HepG2 (cell line): Measurements from ENCODE around the gene PRKAG1. TPM values are rescaled to one million over a fixed set of nuclear protein-coding genes. Genes with fewer than 3 reads are reported as not detected.
A peak's percentile ranks its signal among the peaks of the same experiment; 100 is the strongest.

Source experiments
- HOXD1 ChIP-seq: sonication (generic); formaldehyde crosslinking; IDR thresholded peaks from 2 replicates; pipeline ENCODE4 v1.5.0; 2020; ENCODE audit warnings: missing genetic modification reagents
- MAFG ChIP-seq: sonication (generic); formaldehyde crosslinking; IDR thresholded peaks from 2 replicates; pipeline ENCODE4 v1.5.1; 2020; ENCODE audit warnings: mild to moderate bottlenecking, missing genetic modification reagents
- MTA3 ChIP-seq: sonication (generic); formaldehyde crosslinking; IDR thresholded peaks from 2 replicates; pipeline ENCODE4 v1.4.0; 2020; ENCODE audit warnings: missing genetic modification reagents
- NCOA5 ChIP-seq: sonication (generic); formaldehyde crosslinking; IDR thresholded peaks from 2 replicates; pipeline ENCODE4 v1.4.0; 2020; ENCODE audit warnings: missing genetic modification reagents
- NFYB ChIP-seq: sonication (generic); formaldehyde crosslinking; IDR thresholded peaks from 2 replicates; pipeline ENCODE4 v1.4.0; 2020; ENCODE audit warnings: missing genetic modification reagents
- POLR2A ChIP-seq, 2 experiments: IDR thresholded peaks; 2 replicates each; pipeline ENCODE4 v1.6.1; 2011; ENCODE audit warnings: low read depth in 2 of 2, low read length in 2 of 2, mild to moderate bottlenecking in 1 of 2, moderate library complexity in 1 of 2; ENCODE audit not compliant: insufficient read depth in 1 of 2
- SNAPC2 ChIP-seq: sonication (generic); formaldehyde crosslinking; IDR thresholded peaks from 2 replicates; pipeline ENCODE4 v1.8.1; 2022; ENCODE audit warnings: mild to moderate bottlenecking, missing genetic modification reagents
- TAF1 ChIP-seq: sonication (generic); formaldehyde crosslinking; IDR thresholded peaks from 2 replicates; pipeline ENCODE4 v1.4.0; 2020; ENCODE audit warnings: missing genetic modification reagents
- ZNF382 ChIP-seq: sonication (generic); formaldehyde crosslinking; IDR thresholded peaks from 2 replicates; pipeline ENCODE4 v1.5.0; 2020; ENCODE audit warnings: missing genetic modification reagents, mild to moderate bottlenecking, borderline replicate concordance
- ZNF446 ChIP-seq: sonication (generic); formaldehyde crosslinking; IDR thresholded peaks from 2 replicates; pipeline ENCODE4 v1.5.0; 2020; ENCODE audit warnings: mild to moderate bottlenecking, missing genetic modification reagents
- ZNF567 ChIP-seq: sonication (generic); formaldehyde crosslinking; IDR thresholded peaks from 2 replicates; pipeline ENCODE4 v1.8.1; 2023; ENCODE audit warnings: mild to moderate bottlenecking, missing genetic modification reagents, borderline replicate concordance
- ZNF605 ChIP-seq: sonication (generic); formaldehyde crosslinking; IDR thresholded peaks from 2 replicates; pipeline ENCODE4 v1.8.0; 2022; ENCODE audit warnings: mild to moderate bottlenecking, missing genetic modification reagents
- ZNF660 ChIP-seq: sonication (generic); formaldehyde crosslinking; IDR thresholded peaks from 2 replicates; pipeline ENCODE4 v1.5.1; 2020; ENCODE audit warnings: mild to moderate bottlenecking, low read depth, missing genetic modification reagents, borderline replicate concordance
- ZNF788 ChIP-seq: sonication (generic); formaldehyde crosslinking; IDR thresholded peaks from 2 replicates; pipeline ENCODE4 v1.5.0; 2020; ENCODE audit warnings: mild to moderate bottlenecking, missing genetic modification reagents, borderline replicate concordance
- ZNF790 ChIP-seq: sonication (generic); formaldehyde crosslinking; IDR thresholded peaks from 2 replicates; pipeline ENCODE4 v1.8.0; 2022; ENCODE audit warnings: missing genetic modification reagents, mild to moderate bottlenecking, borderline replicate concordance
- ZSCAN12 ChIP-seq: sonication (generic); formaldehyde crosslinking; IDR thresholded peaks from 2 replicates; pipeline ENCODE4 v1.9.0; 2021; ENCODE audit warnings: mild to moderate bottlenecking, missing genetic modification reagents
- polyA plus RNA-seq, 8 experiments: library from polyadenylated mRNA; depleted of rRNA in 3 of 8; stranded (reverse) in 7 of 8; unstranded in 1 of 8; fragments of >200 nt; fragmentation: Illumina TruSeq in 4 of 8; extraction: Trizol in 4 of 8; gene quantifications; 2 replicates each; pipeline versions ENCODE4 v1.2.1 to v1.2.3, GENCODE V29; 2011 to 2016; ENCODE audit warnings: low read depth in 4 of 8, missing spikeins in 1 of 8, mixed read lengths in 1 of 8; ENCODE audit not compliant: insufficient read depth in 1 of 8
- total RNA-seq, 5 experiments: library from RNA; depleted of rRNA; stranded (reverse); fragments of >200 nt; fragmentation: Illumina TruSeq; extraction: Trizol; gene quantifications; 2 replicates each; pipeline ENCODE4 v1.2.3, GENCODE V29; 2016; ENCODE audit warnings: low read depth in 1 of 5
- TF ChIP-seq, protein P1 (sequence below), 2 experiments: sonication (generic) in 1 of 2; formaldehyde crosslinking in 1 of 2; IDR thresholded peaks; 2 replicates each; pipeline versions ENCODE4 v1.4.0 to v1.6.1; 2016 to 2020; ENCODE audit warnings: borderline replicate concordance in 1 of 2, low read depth in 1 of 2, mild to moderate bottlenecking in 1 of 2, missing genetic modification reagents in 1 of 2
- TF ChIP-seq, protein P2 (sequence below), 2 experiments: fragments of 450-650 bp in 1 of 2; sonication (generic) in 1 of 2; formaldehyde crosslinking; IDR thresholded peaks; 2 replicates each; pipeline versions ENCODE4 v1.5.0 to v1.8.0; 2020 to 2022; ENCODE audit warnings: mild to moderate bottlenecking in 1 of 2, missing genetic modification reagents in 1 of 2
- TF ChIP-seq, protein P3 (sequence below): sonication (generic); formaldehyde crosslinking; IDR thresholded peaks from 2 replicates; pipeline ENCODE4 v1.4.0; 2020; ENCODE audit warnings: mild to moderate bottlenecking, missing genetic modification reagents
- TF ChIP-seq, protein P4 (sequence below): sonication (generic); formaldehyde crosslinking; IDR thresholded peaks from 2 replicates; pipeline ENCODE4 v1.5.0; 2020; ENCODE audit warnings: mild to moderate bottlenecking, missing genetic modification reagents

The PRKAG1 gene
- total and polyA plus RNA-seq, 2 of the 13 experiments (the other 11 are each of a cell fraction or from before 2014, with no cell fraction given): 26.1 to 32.8 TPM

DNA sequence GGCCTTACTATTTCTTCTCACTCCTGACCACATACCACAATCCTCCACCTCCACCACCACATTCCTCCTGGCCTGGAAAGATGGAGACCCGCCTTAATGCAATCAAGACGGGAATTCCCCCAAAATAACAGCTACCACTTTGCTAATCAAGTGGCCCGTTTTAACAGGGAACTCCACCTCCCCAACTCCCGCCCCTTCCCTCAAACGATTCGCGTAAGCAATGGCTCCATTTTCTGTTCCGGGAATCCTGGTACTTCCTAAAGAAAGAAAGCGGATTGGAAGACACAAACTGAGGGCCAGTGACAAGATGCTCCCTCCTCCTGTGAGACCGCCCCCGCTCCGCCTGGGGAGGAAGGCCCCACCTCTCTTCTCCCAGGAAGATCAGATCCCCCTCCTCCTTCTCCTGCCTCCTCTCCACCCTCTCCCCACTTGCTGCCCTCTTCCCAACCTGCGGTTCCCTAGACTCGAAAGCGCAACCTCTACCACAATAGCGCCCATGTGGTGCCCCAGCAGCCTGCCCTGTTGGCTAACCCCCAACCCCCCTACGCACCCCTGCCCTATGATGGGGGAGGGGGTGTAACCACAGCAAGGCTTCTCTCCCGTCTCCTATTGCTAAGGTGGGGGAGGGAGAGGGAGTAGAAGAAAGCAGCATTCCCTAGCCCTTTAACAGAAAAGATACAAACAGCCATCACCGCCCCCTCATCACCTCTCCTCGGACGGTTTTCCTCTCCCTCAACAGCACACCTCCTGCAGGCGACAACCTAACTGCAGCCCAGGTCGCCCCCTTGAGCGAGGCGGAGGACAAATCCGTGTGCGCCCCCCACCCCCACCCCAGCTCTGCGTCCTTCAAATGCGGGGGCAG is 62.1 kb downstream of the PRKAG1 start (continued):
- TF ChIP-seq ZNF446 (CRISPR knock-in tag): no peak
- TF ChIP-seq, protein P1, sequence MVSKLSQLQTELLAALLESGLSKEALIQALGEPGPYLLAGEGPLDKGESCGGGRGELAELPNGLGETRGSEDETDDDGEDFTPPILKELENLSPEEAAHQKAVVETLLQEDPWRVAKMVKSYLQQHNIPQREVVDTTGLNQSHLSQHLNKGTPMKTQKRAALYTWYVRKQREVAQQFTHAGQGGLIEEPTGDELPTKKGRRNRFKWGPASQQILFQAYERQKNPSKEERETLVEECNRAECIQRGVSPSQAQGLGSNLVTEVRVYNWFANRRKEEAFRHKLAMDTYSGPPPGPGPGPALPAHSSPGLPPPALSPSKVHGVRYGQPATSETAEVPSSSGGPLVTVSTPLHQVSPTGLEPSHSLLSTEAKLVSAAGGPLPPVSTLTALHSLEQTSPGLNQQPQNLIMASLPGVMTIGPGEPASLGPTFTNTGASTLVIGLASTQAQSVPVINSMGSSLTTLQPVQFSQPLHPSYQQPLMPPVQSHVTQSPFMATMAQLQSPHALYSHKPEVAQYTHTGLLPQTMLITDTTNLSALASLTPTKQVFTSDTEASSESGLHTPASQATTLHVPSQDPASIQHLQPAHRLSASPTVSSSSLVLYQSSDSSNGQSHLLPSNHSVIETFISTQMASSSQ (IDR thresholded peaks at IDR 0.05; ENCODE audit: low read depth): no peak
- TF ChIP-seq, protein P1 (CRISPR knock-in tag; IDR thresholded peaks at IDR 0.05; ENCODE audit: borderline replicate concordance): no peak
- no peak for TF ChIP-seq ZNF567 (CRISPR knock-in tag)
- no peak for TF ChIP-seq MAFG
- TF ChIP-seq ZNF788 (CRISPR knock-in tag): peak; percentile 16; the same call in 1 of the 2 replicates
- no peak for TF ChIP-seq POLR2A (IDR thresholded peaks at IDR 0.05; ENCODE audit: insufficient read depth in 1 of 2, low read depth in 2 of 2, low read length in 2 of 2)
- TF ChIP-seq, protein P2, sequence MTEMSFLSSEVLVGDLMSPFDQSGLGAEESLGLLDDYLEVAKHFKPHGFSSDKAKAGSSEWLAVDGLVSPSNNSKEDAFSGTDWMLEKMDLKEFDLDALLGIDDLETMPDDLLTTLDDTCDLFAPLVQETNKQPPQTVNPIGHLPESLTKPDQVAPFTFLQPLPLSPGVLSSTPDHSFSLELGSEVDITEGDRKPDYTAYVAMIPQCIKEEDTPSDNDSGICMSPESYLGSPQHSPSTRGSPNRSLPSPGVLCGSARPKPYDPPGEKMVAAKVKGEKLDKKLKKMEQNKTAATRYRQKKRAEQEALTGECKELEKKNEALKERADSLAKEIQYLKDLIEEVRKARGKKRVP (CRISPR knock-in tag; IDR thresholded peaks at IDR 0.05): no peak
- TF ChIP-seq, protein P3, sequence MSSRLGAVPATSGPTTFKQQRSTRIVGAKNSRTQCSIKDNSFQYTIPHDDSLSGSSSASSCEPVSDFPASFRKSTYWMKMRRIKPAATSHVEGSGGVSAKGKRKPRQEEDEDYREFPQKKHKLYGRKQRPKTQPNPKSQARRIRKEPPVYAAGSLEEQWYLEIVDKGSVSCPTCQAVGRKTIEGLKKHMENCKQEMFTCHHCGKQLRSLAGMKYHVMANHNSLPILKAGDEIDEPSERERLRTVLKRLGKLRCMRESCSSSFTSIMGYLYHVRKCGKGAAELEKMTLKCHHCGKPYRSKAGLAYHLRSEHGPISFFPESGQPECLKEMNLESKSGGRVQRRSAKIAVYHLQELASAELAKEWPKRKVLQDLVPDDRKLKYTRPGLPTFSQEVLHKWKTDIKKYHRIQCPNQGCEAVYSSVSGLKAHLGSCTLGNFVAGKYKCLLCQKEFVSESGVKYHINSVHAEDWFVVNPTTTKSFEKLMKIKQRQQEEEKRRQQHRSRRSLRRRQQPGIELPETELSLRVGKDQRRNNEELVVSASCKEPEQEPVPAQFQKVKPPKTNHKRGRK (CRISPR knock-in tag): no peak
- no peak for TF ChIP-seq ZNF790 (CRISPR knock-in tag)
- no peak for TF ChIP-seq NCOA5 (CRISPR knock-in tag)
- peak; percentile 47 for TF ChIP-seq NFYB (CRISPR knock-in tag)
- no peak for TF ChIP-seq ZSCAN12
- no peak for TF ChIP-seq SNAPC2 (CRISPR knock-in tag)
- no peak for TF ChIP-seq TAF1 (CRISPR knock-in tag)
- no peak for TF ChIP-seq MTA3 (CRISPR knock-in tag)
- no peak for TF ChIP-seq ZNF382 (CRISPR knock-in tag)
- TF ChIP-seq, protein P4, sequence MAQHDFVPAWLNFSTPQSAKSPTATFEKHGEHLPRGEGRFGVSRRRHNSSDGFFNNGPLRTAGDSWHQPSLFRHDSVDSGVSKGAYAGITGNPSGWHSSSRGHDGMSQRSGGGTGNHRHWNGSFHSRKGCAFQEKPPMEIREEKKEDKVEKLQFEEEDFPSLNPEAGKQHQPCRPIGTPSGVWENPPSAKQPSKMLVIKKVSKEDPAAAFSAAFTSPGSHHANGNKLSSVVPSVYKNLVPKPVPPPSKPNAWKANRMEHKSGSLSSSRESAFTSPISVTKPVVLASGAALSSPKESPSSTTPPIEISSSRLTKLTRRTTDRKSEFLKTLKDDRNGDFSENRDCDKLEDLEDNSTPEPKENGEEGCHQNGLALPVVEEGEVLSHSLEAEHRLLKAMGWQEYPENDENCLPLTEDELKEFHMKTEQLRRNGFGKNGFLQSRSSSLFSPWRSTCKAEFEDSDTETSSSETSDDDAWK (CRISPR knock-in tag): no peak
- TF ChIP-seq ZNF660 (CRISPR knock-in tag): no peak
- TF ChIP-seq HOXD1 (CRISPR knock-in tag): no peak
- TF ChIP-seq ZNF605 (CRISPR knock-in tag): 0 out of 2 replicates have a peak, but pooled peaks have one; percentile 13
